ENCODE results near the gene OR13C8. TPM values are rescaled to one million over a fixed set of nuclear protein-coding genes. Genes with fewer than 3 reads are reported as not detected.

Gene OR13C8
- total and polyA plus RNA-seq, 2 of the 8 experiments (the other 6 are each of a cell fraction or from before 2014, with no cell fraction given) = not detected

DNA sequence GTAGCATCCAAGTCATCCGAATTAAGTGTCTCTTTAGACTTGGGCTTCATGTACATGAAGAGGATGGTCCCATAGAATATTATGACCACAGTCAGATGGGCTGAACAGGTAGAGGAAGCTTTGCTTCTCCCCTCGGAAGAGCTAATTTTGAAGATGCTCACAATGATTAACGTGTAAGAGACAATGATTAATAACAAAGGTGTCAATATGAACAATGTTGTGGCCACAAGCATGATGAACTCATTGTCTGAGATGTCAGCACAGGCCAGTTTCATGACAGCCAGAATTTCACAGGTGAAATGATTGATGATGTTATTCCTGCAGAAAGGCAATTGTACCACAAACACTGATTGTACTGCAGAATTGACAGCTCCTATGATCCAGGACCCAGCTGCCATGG, 35.8 kb downstream of the OR13C8 start:
- no peak overlapping the region for H3K4ac ChIP-seq (replicated peaks; ENCODE audit: insufficient read length, low read depth, low read length)
- no peak overlapping the region for H2BK20ac ChIP-seq (ENCODE audit: low read length)
- no peak overlapping the region for H2AFZ ChIP-seq (ENCODE audit: low read length)
- H3K79me1 ChIP-seq (ENCODE audit: low read depth, low read length) = no peaks in the 10 kb centered on the region
- H3K23ac ChIP-seq (ENCODE audit: insufficient read length) = no peak overlapping the region
- H3K56ac ChIP-seq (replicated peaks; ENCODE audit: insufficient read length, low read depth, low read length) = no peak overlapping the region
- no peaks in the 10 kb centered on the region for H3K27me3 ChIP-seq (replicated peaks in 1 of 4; ENCODE audit: control insufficient read depth in 3 of 4, extremely low read depth in 1 of 4, insufficient read depth in 3 of 4, low read length in 3 of 4)
- H3K4me1 ChIP-seq (replicated peaks in 1 of 4; ENCODE audit: control insufficient read depth in 3 of 4, insufficient read depth in 4 of 4, low read length in 3 of 4) = no peaks in the 10 kb centered on the region
- 77% methylated on average over 3 of the region's 3 CpGs; no CpG with 5 or more reads in 1 of the 2 experiments for WGBS, 2 experiments (ENCODE audit: extremely low coverage in 1 of 2, insufficient coverage in 1 of 2, insufficient read length in 1 of 2, insufficient replicate concordance in 2 of 2, low coverage in 1 of 2, low lambda C conversion rate in 2 of 2, missing lambda C conversion rate in 1 of 2)
- DNase-seq (ENCODE audit: low read depth in 1 of 2, low spot score in 2 of 2) (no peak), FAIRE-seq (no peak)
- H3K4me3 ChIP-seq (ENCODE audit: extremely low read depth in 1 of 4, insufficient read depth in 2 of 4, low read depth in 3 of 4, low read length in 4 of 4) = no peak overlapping the region
- no peak overlapping the region for H2BK15ac ChIP-seq (ENCODE audit: low read length)
- no peak overlapping the region for H4K91ac ChIP-seq (replicated peaks; ENCODE audit: insufficient read length, low read length)
- H3K36me3 ChIP-seq (ENCODE audit: control insufficient read depth in 2 of 4, insufficient read depth in 4 of 4, low read length in 3 of 4) = no peaks in the 10 kb centered on the region
- H4K8ac ChIP-seq (ENCODE audit: extremely low read depth, insufficient read depth, low read length) = no peak overlapping the region
- ChIA-PET CTCF (ENCODE audit: partially characterized antibody) (no interaction called here), POLR2A (ENCODE audit: partially characterized antibody) (no interaction called here)
- H2BK120ac ChIP-seq (replicated peaks; ENCODE audit: low read depth, low read length) = no peak overlapping the region
- H2BK12ac ChIP-seq (ENCODE audit: low read depth, low read length) = no peak overlapping the region
- H2BK5ac ChIP-seq (ENCODE audit: low read depth, low read length) = no peak overlapping the region
- H3K79me2 ChIP-seq (ENCODE audit: control insufficient read depth in 1 of 2, insufficient read depth in 2 of 2, low read length in 2 of 2) = no peaks in the 10 kb centered on the region
- no peaks in the 10 kb centered on the region for H3K23me2 ChIP-seq (ENCODE audit: low read depth, low read length)
- no peaks in the 10 kb centered on the region for H3K9me3 ChIP-seq (ENCODE audit: insufficient read depth in 2 of 2, low read depth in 1 of 2, low read length in 1 of 2)
- no peak overlapping the region for H3K4me2 ChIP-seq (ENCODE audit: insufficient read depth in 1 of 2, low read depth in 2 of 2, low read length in 2 of 2)
- H3K14ac ChIP-seq (ENCODE audit: insufficient read length) = no peak overlapping the region
- H2AK5ac ChIP-seq (ENCODE audit: low read depth, low read length) = no peak overlapping the region
- no peak overlapping the region for H3K18ac ChIP-seq (ENCODE audit: extremely low read depth, low read length)
- H4K5ac ChIP-seq (ENCODE audit: insufficient read length, low read depth, low read length) = no peak overlapping the region
- no peaks in the 10 kb centered on the region for H4K20me1 ChIP-seq (replicated peaks in 1 of 2; ENCODE audit: control insufficient read depth in 1 of 2, insufficient read depth in 2 of 2, low read length in 2 of 2)
- no peak overlapping the region for H3K9ac ChIP-seq (replicated peaks in 1 of 4; ENCODE audit: extremely low read depth in 1 of 4, low read depth in 3 of 4, low read length in 3 of 4)
- H3K27ac ChIP-seq (ENCODE audit: low read depth, low read length) = no peak overlapping the region
- TF ChIP-seq RAD21 (IDR thresholded peaks at IDR 0.05 in 1 of 2, conservative IDR thresholded peaks at IDR 0.05 in 1 of 2; ENCODE audit: low read depth in 2 of 2, low read length in 2 of 2) = no peak
- no peak for TF ChIP-seq RNF2 (IDR thresholded peaks at IDR 0.05; ENCODE audit: borderline replicate concordance, low read depth, low read length, missing control alignments, poor library complexity, severe bottlenecking)
- no peak for TF ChIP-seq TCF12 (IDR thresholded peaks at IDR 0.05; ENCODE audit: low read depth, low read length)
- no peak for TF ChIP-seq RBBP5 (IDR thresholded peaks at IDR 0.05; ENCODE audit: borderline replicate concordance, low read depth, low read length)
- no peak for TF ChIP-seq KDM1A (IDR thresholded peaks at IDR 0.05; ENCODE audit: borderline replicate concordance, low read length)
- TF ChIP-seq POLR2A (IDR thresholded peaks at IDR 0.05; ENCODE audit: control extremely low read depth in 1 of 2, low read depth in 2 of 2, low read length in 2 of 2) = no peak
- TF ChIP-seq PHF8 (conservative IDR thresholded peaks at IDR 0.05; ENCODE audit: low read depth, low read length) = no peak
- TF ChIP-seq KDM5A (IDR thresholded peaks at IDR 0.05; ENCODE audit: low read length) = no peak
- TF ChIP-seq GABPA (IDR thresholded peaks at IDR 0.05; ENCODE audit: borderline replicate concordance, insufficient read depth, low read length) = no peak
- TF ChIP-seq, protein P1, sequence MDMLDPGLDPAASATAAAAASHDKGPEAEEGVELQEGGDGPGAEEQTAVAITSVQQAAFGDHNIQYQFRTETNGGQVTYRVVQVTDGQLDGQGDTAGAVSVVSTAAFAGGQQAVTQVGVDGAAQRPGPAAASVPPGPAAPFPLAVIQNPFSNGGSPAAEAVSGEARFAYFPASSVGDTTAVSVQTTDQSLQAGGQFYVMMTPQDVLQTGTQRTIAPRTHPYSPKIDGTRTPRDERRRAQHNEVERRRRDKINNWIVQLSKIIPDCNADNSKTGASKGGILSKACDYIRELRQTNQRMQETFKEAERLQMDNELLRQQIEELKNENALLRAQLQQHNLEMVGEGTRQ (IDR thresholded peaks at IDR 0.05; ENCODE audit: low read length) = no peak
- TF ChIP-seq SIRT6 (IDR thresholded peaks at IDR 0.05; ENCODE audit: low read length) = no peak
- no peak for TF ChIP-seq JUN (IDR thresholded peaks at IDR 0.05; ENCODE audit: low read depth, low read length)
- TF ChIP-seq CBX8 (IDR thresholded peaks at IDR 0.05; ENCODE audit: borderline replicate concordance, low read depth, low read length) = no peak
